CD4-positive, alpha-beta T cell (primary cell): ENCODE results near the gene BABAM2. TPM values are rescaled to one million over a fixed set of nuclear protein-coding genes. Genes with fewer than 3 reads are reported as not detected.

Experiments used
- ATAC-seq: fragments of 200-7000 bp; cut with Tn5 transposase; one replicate; pipeline ENCODE4 v1.10.0; 2022; ENCODE audit warnings: mild to moderate bottlenecking; ENCODE audit not compliant: poor library complexity
- CTCF ChIA-PET: fragments of 350-600 bp; sonication (Branson Sonifier 250); formaldehyde crosslinking; loops from one replicate; lab custom pipeline; 2021; ENCODE audit warnings: antibody characterized with exemption, inconsistent platforms; lab: Charles Lee
- POLR2A ChIA-PET: fragments of 350-600 bp; sonication (Branson Sonifier 250); formaldehyde crosslinking; loops from one replicate; lab custom pipeline; 2021; ENCODE audit warnings: antibody characterized with exemption, inconsistent platforms; lab: Charles Lee
- DNase-seq, 14 experiments: peaks; one replicate each; pipeline ENCODE4 v3.0.0-alpha.2; 2013 to 2020; ENCODE audit warnings: mixed read lengths in 2 of 14
- H3K27ac ChIP-seq, 2 donors: one replicate each; pipeline versions ENCODE4 v1.5.1 to v1.7.0; 2013; ENCODE audit warnings: low read length in 2 of 2, low read depth in 1 of 2, mild to moderate bottlenecking in 1 of 2
- H3K27me3 ChIP-seq, 2 experiments: 1 replicate in 1 of 2; 2 replicates in 1 of 2; pipeline versions ENCODE4 v1.6.1 to v1.7.0; 2013; ENCODE audit warnings: low read length in 2 of 2, control low read depth in 1 of 2, mild to moderate bottlenecking in 1 of 2, moderate library complexity in 1 of 2; ENCODE audit not compliant: insufficient read depth in 2 of 2, control insufficient read depth in 1 of 2
- H3K36me3 ChIP-seq: one replicate; pipeline ENCODE4 v1.6.1; 2013; ENCODE audit warnings: low read length, control low read depth; ENCODE audit not compliant: insufficient read depth
- H3K4me1 ChIP-seq: one replicate; pipeline ENCODE4 v1.6.1; 2013; ENCODE audit warnings: low read length, control low read depth; ENCODE audit not compliant: insufficient read depth
- H3K4me3 ChIP-seq: one replicate; pipeline ENCODE4 v1.5.1; 2013; ENCODE audit warnings: mild to moderate bottlenecking, low read length, moderate library complexity
- H3K9me3 ChIP-seq, 2 experiments: 1 replicate in 1 of 2; 2 replicates in 1 of 2; pipeline versions ENCODE4 v1.6.1 to v1.7.0; 2013; ENCODE audit warnings: low read length in 2 of 2, mild to moderate bottlenecking in 2 of 2, control low read depth in 1 of 2, moderate library complexity in 1 of 2; ENCODE audit not compliant: control insufficient read depth in 1 of 2, insufficient read depth in 1 of 2
- H3K27ac Mint-ChIP-seq: one replicate; pipeline ENCODE4 v1.8.0; 2020; ENCODE audit warnings: mixed read lengths
- H3K27me3 Mint-ChIP-seq: one replicate; pipeline ENCODE4 v1.8.0; 2021; ENCODE audit warnings: mixed read lengths
- H3K36me3 Mint-ChIP-seq: one replicate; pipeline ENCODE4 v1.8.0; 2021; ENCODE audit warnings: low read depth, mixed read lengths
- H3K4me1 Mint-ChIP-seq: one replicate; pipeline ENCODE4 v1.8.0; 2021; ENCODE audit warnings: low read depth, mixed read lengths
- H3K4me3 Mint-ChIP-seq: one replicate; pipeline ENCODE4 v1.8.0; 2020; ENCODE audit warnings: mild to moderate bottlenecking, mixed read lengths
- H3K9me3 Mint-ChIP-seq: one replicate; pipeline ENCODE4 v1.8.0; 2020; ENCODE audit warnings: mixed read lengths
- CTCF ChIP-seq: fragments of 200-600 bp; IDR thresholded peaks from one replicate; pipeline ENCODE4 v1.8.0; 2022; ENCODE audit warnings: antibody characterized with exemption, mild to moderate bottlenecking
- intact Hi-C, 2 experiments: fragments of 100-400 bp; cut with DNase I in 1 of 2; cut with micrococcal nuclease in 1 of 2; formaldehyde crosslinking; loops; one replicate each; pipeline versions ENCODE4 v1.15.1 to v1.9.0; 2023 to 2025; cut with DNase I, micrococcal nuclease
- total RNA-seq, 174 experiments: library from RNA in 2 of 174; stranded (reverse) in 2 of 174; gene quantifications; one replicate each; pipeline ENCODE4 v1.2.3 and lab custom pipeline; 2021 to 2026

Gene BABAM2
- total RNA-seq, 2 experiments from 2014 or later, result 29.2 to 32.8 TPM

GRCh38 chr2:28068527-28068926 is 178.0 kb downstream of the BABAM2 start:
- ATAC-seq, result no peak
- H3K27me3 Mint-ChIP-seq, result no peaks in the 10 kb centered on the region
- no peaks in the 10 kb centered on the region for H3K27me3 ChIP-seq
- H3K9me3 ChIP-seq, result no peaks in the 10 kb centered on the region
- peaks cover 4% of the 10 kb centered on the region for H3K36me3 Mint-ChIP-seq
- no peak for DNase-seq
- no peak overlapping the region for H3K27ac ChIP-seq
- H3K4me1 Mint-ChIP-seq, result no peaks in the 10 kb centered on the region
- no peak for TF ChIP-seq CTCF
- H3K9me3 Mint-ChIP-seq, result no peaks in the 10 kb centered on the region
- intact Hi-C loops, result no loop called here
- no peak overlapping the region for H3K4me3 Mint-ChIP-seq
- CTCF ChIA-PET, result no interaction called here
- H3K4me3 ChIP-seq, result no peak overlapping the region
- POLR2A ChIA-PET, result no interaction called here
- H3K4me1 ChIP-seq, result no peaks in the 10 kb centered on the region
- no peaks in the 10 kb centered on the region for H3K36me3 ChIP-seq
- no peak overlapping the region for H3K27ac Mint-ChIP-seq

DNA sequence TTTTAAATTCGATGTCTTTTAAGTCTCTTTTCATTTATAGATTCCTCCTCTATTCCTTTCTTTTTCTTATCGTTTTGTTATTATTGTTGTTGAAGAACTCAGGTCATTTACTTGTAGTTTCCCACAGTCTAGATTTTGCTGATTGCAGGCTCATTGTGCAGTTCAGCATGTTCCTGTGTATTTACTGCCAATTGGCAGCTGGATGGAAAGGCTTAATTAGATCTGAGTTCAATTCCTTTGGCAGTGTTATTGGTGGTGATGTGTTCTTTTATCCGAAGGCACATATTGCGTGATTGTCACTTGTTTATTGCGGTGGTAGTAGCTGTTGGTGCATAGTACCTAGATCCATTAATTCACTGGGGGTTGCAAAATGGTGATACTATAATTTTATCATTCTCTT is 180.7 kb downstream of the BABAM2 start:
- H3K9me3 Mint-ChIP-seq, result no peaks in the 10 kb centered on the region
- no peaks in the 10 kb centered on the region for H3K27me3 Mint-ChIP-seq
- CTCF ChIA-PET, result no interaction called here

DNA sequence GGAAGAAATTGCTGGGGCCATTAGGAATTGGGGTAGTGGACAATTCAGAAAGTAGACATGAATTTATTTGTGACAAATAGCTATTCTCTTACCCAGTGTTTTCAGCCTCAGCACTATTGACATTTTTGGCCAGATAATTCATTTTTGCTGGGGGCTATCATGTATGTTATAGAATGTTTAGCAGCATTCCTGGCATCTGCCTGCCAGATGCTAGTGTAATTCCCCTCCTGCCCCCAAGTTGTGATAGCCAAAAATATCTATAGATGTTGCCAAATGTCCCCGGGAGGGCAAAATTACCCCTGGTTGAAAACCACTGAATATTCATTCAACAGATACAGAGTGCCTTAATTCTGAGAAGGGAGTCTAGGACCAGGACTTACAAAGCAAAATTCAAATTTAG is 183.6 kb downstream of the BABAM2 start:
- ATAC-seq (no peak), DNase-seq (no peak)
- H3K4me1 ChIP-seq, result no peaks in the 10 kb centered on the region
- no peak overlapping the region for H3K27ac Mint-ChIP-seq
- ChIA-PET POLR2A (no interaction called here), CTCF (no interaction called here)
- no peaks in the 10 kb centered on the region for H3K27me3 ChIP-seq
- peaks cover under 1% of the 10 kb centered on the region for H3K36me3 Mint-ChIP-seq
- no peaks in the 10 kb centered on the region for H3K9me3 Mint-ChIP-seq
- no peaks in the 10 kb centered on the region for H3K36me3 ChIP-seq
- no peaks in the 10 kb centered on the region for H3K9me3 ChIP-seq
- H3K27ac ChIP-seq, result no peak overlapping the region
- intact Hi-C loops, result no loop called here
- H3K4me3 ChIP-seq, result no peak overlapping the region
- H3K4me3 Mint-ChIP-seq, result no peak overlapping the region
- H3K27me3 Mint-ChIP-seq, result no peaks in the 10 kb centered on the region
- TF ChIP-seq CTCF, result no peak
- H3K4me1 Mint-ChIP-seq, result no peaks in the 10 kb centered on the region

More for the DNA sequence above, 180.7 kb downstream of the BABAM2 start:
- intact Hi-C loops, result no loop called here
- Mint-ChIP-seq H3K27ac (no peak overlapping the region), H3K4me1 (no peaks in the 10 kb centered on the region), H3K4me3 (no peak overlapping the region), H3K36me3 (peaks cover 4% of the 10 kb centered on the region)
- POLR2A ChIA-PET, result interaction anchor here (0.6 kb wide), 2 partner anchors 121 to 1061 kb away, joined by 3 read pairs; no protein-coding TSS in a partner anchor
- no peak for ATAC-seq
- H3K27ac ChIP-seq, result no peak overlapping the region
- H3K36me3 ChIP-seq, result no peaks in the 10 kb centered on the region
- no peaks in the 10 kb centered on the region for H3K9me3 ChIP-seq
- no peak for TF ChIP-seq CTCF
- no peak overlapping the region for H3K4me3 ChIP-seq
- H3K27me3 ChIP-seq, result no peaks in the 10 kb centered on the region
- DNase-seq, result no peak
- no peaks in the 10 kb centered on the region for H3K4me1 ChIP-seq
